Neural progenitor cell (in vitro differentiated cells): ENCODE results near the gene KIF12.

ENCODE experiments used
- CTCF ChIP-seq: fragments of 200-600 bp; sonication (generic); IDR thresholded peaks from 2 replicates; pipeline ENCODE4 v1.5.1; 2017; ENCODE audit warnings: antibody characterized with exemption, mild to moderate bottlenecking
- EZH2 ChIP-seq: fragments of 200-600 bp; sonication (generic); IDR thresholded peaks from 2 replicates; pipeline ENCODE4 v1.6.1; 2017; ENCODE audit warnings: antibody characterized with exemption, mild to moderate bottlenecking, moderate library complexity

DNA sequence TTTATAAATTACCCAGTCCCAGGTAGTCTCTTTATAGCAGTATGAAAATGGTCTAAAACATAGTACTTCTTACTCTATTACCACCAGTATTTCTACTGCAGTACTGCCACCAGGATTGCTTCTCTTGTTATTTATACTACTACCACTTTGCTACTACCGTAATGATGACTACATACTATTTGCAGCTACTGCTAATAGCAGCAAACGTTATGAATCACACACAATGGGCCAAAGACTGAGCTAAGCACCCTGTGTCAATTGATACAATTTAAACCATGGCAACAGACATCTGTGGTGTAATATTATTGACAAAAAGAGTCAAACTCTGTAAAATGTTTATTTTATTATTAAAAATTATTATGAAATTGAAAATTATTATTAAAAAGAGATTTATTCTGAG lies 15.3 kb upstream of the KIF12 start:
- TF ChIP-seq EZH2 (no peak), CTCF (no peak)
